IMR-90 (cell line): ENCODE data around the gene AHCYL2. TPM values are rescaled to one million over a fixed set of nuclear protein-coding genes. Genes with fewer than 3 reads are reported as not detected.

Source experiments
- ATAC-seq: fragments of 200-7000 bp; cut with Tn5 transposase; 2 replicates; pipeline ENCODE4 v1.9.1; 2020; ENCODE audit warnings: low read depth, mild to moderate bottlenecking, moderate library complexity
- BruUV-seq: library from RNA; stranded (reverse); fragments of 400-500 nt; replicated peaks from 2 replicates; lab custom pipeline; 2021; lab: Mats Ljungman, UMichigan
- CTCF ChIA-PET: fragments of 300-600 bp; formaldehyde crosslinking; extraction: SDS; loops from one replicate; lab custom pipeline; 2021; ENCODE audit warnings: antibody characterized with exemption; lab: Yijun Ruan, JAX
- POLR2A ChIA-PET: fragments of 300-600 bp; sonication (Branson Sonifier 250); formaldehyde crosslinking; loops from one replicate; lab custom pipeline; 2022; ENCODE audit warnings: antibody characterized with exemption; ENCODE audit not compliant: unreplicated experiment; lab: Charles Lee
- DNase-seq: peaks from one replicate; pipeline ENCODE4 v3.0.0; 2013
- H2AFZ ChIP-seq: replicated peaks from 2 replicates; pipeline ENCODE3; 2013; ENCODE audit warnings: low read length, mild to moderate bottlenecking; ENCODE audit not compliant: poor library complexity
- H2AK5ac ChIP-seq: 2 replicates; pipeline ENCODE4 v1.6.1; 2013; ENCODE audit warnings: low read depth, low read length, inconsistent platforms
- H2AK9ac ChIP-seq: replicated peaks from 2 replicates; pipeline ENCODE3; 2013; ENCODE audit warnings: mild to moderate bottlenecking, low read depth, low read length, moderate library complexity; ENCODE audit not compliant: poor library complexity
- H2BK120ac ChIP-seq: 2 replicates; pipeline ENCODE4 v1.6.1; 2013; ENCODE audit warnings: low read depth, low read length, inconsistent platforms
- H2BK15ac ChIP-seq: 3 replicates; pipeline ENCODE4 v1.6.1; 2013; ENCODE audit warnings: low read depth, low read length, inconsistent platforms
- H2BK20ac ChIP-seq: 2 replicates; pipeline ENCODE4 v1.6.1; 2013; ENCODE audit warnings: low read depth, mild to moderate bottlenecking, inconsistent platforms, low read length, moderate library complexity
- H2BK5ac ChIP-seq: 2 replicates; pipeline ENCODE4 v1.6.1; 2013; ENCODE audit warnings: mild to moderate bottlenecking, low read depth, low read length, inconsistent platforms; ENCODE audit not compliant: poor library complexity, severe bottlenecking
- H3K14ac ChIP-seq: replicated peaks from 2 replicates; pipeline ENCODE4 v1.6.1; 2013; ENCODE audit warnings: low read depth, low read length, inconsistent platforms
- H3K18ac ChIP-seq: 2 replicates; pipeline ENCODE4 v1.6.1; 2013; ENCODE audit warnings: low read depth, low read length, control low read depth
- H3K23ac ChIP-seq: 2 replicates; pipeline ENCODE4 v1.6.1; 2013; ENCODE audit warnings: low read depth, low read length, inconsistent platforms
- H3K27ac ChIP-seq: 2 replicates; pipeline ENCODE4 v1.5.1; 2013; ENCODE audit warnings: mild to moderate bottlenecking, control low read depth, low read length; ENCODE audit not compliant: insufficient read depth
- H3K27me3 ChIP-seq: 2 replicates; pipeline ENCODE4 v1.6.1; 2013; ENCODE audit warnings: low read length; ENCODE audit not compliant: control insufficient read depth, insufficient read depth
- H3K36me3 ChIP-seq: 2 replicates; pipeline ENCODE4 v1.6.1; 2013; ENCODE audit warnings: low read length, mixed read lengths; ENCODE audit not compliant: control insufficient read depth, insufficient read depth
- H3K4ac ChIP-seq: 2 replicates; pipeline ENCODE4 v1.6.1; 2013; ENCODE audit warnings: low read depth, low read length, inconsistent platforms
- H3K4me1 ChIP-seq: 2 replicates; pipeline ENCODE4 v1.6.1; 2013; ENCODE audit warnings: low read length, mixed read lengths; ENCODE audit not compliant: control insufficient read depth, insufficient read depth
- H3K4me2 ChIP-seq: 2 replicates; pipeline ENCODE4 v1.6.1; 2013; ENCODE audit warnings: low read depth, mild to moderate bottlenecking, control low read depth, low read length, moderate library complexity
- H3K4me3 ChIP-seq: 2 replicates; pipeline ENCODE4 v1.5.1; 2013; ENCODE audit warnings: low read depth, mild to moderate bottlenecking, control low read depth, low read length, moderate library complexity; ENCODE audit not compliant: insufficient read depth
- H3K56ac ChIP-seq: 2 replicates; pipeline ENCODE4 v1.6.1; 2013; ENCODE audit warnings: low read length, inconsistent platforms; ENCODE audit not compliant: insufficient read depth; ENCODE audit errors: extremely low read depth
- H3K79me1 ChIP-seq, 2 experiments: 2 replicates each; pipeline ENCODE4 v1.6.1; 2013; ENCODE audit warnings: low read length in 2 of 2, inconsistent platforms in 1 of 2, low read depth in 1 of 2
- H3K9ac ChIP-seq: 2 replicates; pipeline ENCODE4 v1.6.1; 2013; ENCODE audit warnings: low read depth, low read length, control low read depth
- H3K9me1 ChIP-seq: 2 replicates; pipeline ENCODE4 v1.6.1; 2013; ENCODE audit warnings: low read length, inconsistent platforms; ENCODE audit not compliant: insufficient read depth
- H3K9me3 ChIP-seq: 2 replicates; pipeline ENCODE4 v1.6.1; 2013; ENCODE audit warnings: low read length; ENCODE audit not compliant: control insufficient read depth, insufficient read depth
- H4K20me1 ChIP-seq: 2 replicates; pipeline ENCODE4 v1.6.1; 2013; ENCODE audit warnings: low read length, inconsistent platforms; ENCODE audit not compliant: insufficient read depth
- H4K5ac ChIP-seq: 2 replicates; pipeline ENCODE4 v1.6.1; 2013; ENCODE audit warnings: mild to moderate bottlenecking, low read depth, low read length, control low read depth
- H4K8ac ChIP-seq, 2 experiments: 2 replicates each; pipeline ENCODE4 v1.6.1; 2013; ENCODE audit warnings: low read depth in 2 of 2, low read length in 2 of 2, control low read depth in 1 of 2, inconsistent platforms in 1 of 2
- H4K91ac ChIP-seq: 2 replicates; pipeline ENCODE4 v1.6.1; 2013; ENCODE audit warnings: low read depth, low read length, inconsistent platforms; ENCODE audit not compliant: insufficient read depth
- BHLHE40 ChIP-seq: fragments of 150-350 bp; IDR thresholded peaks from 2 replicates; pipeline ENCODE4 v1.6.1; 2016; ENCODE audit warnings: mild to moderate bottlenecking, low read depth, low read length
- CEBPB ChIP-seq: IDR thresholded peaks from 2 replicates; pipeline ENCODE4 v1.6.1; 2012; ENCODE audit warnings: low read depth, low read length, improper control_type of control experiment
- MAFK ChIP-seq: IDR thresholded peaks from 2 replicates; pipeline ENCODE4 v1.6.1; 2012; ENCODE audit warnings: low read depth, low read length, improper control_type of control experiment
- NFE2L2 ChIP-seq: fragments of 150-350 bp; IDR thresholded peaks from 2 replicates; pipeline ENCODE4 v1.6.1; 2016; ENCODE audit warnings: low read depth, mild to moderate bottlenecking, low read length
- RCOR1 ChIP-seq: IDR thresholded peaks from 2 replicates; pipeline ENCODE4 v1.6.1; 2012; ENCODE audit warnings: mild to moderate bottlenecking, low read length, improper control_type of control experiment; ENCODE audit not compliant: insufficient replicate concordance
- dilution Hi-C: fragments of 300-500 bp; cut with HindIII; formaldehyde crosslinking; loops from one replicate; pipeline ENCODE4 v1.14.3; 2018; ENCODE audit warnings: low sequenced_read_pairs; ENCODE audit not compliant: unreplicated experiment
- in situ Hi-C: fragments of 300-500 bp; cut with MboI; formaldehyde crosslinking; loops from 3 replicates; pipeline ENCODE4 v1.14.3; 2019; ENCODE audit warnings: low sequenced_read_pairs, inconsistent platforms, mixed read lengths
- intact Hi-C: fragments of 100-400 bp; cut with micrococcal nuclease; formaldehyde crosslinking; loops from 2 replicates; pipeline ENCODE4 v1.10.0; 2022
- polyA plus RNA-seq, 3 experiments: library from polyadenylated mRNA; depleted of rRNA; stranded (reverse); fragments of >200 nt; gene quantifications; 2 replicates each; pipeline ENCODE4 v1.2.3, GENCODE V29; 2012; ENCODE audit warnings: low replicate concordance in 1 of 3
- total RNA-seq: library from RNA; depleted of rRNA; stranded (reverse); fragments of >200 nt; gene quantifications from 2 replicates; pipeline ENCODE4 v1.2.3, GENCODE V29; 2012
- TF ChIP-seq, protein P1 (sequence below): conservative IDR thresholded peaks from 2 replicates; pipeline ENCODE4 v1.5.1; 2012; ENCODE audit warnings: mild to moderate bottlenecking, low read depth, low read length, improper control_type of control experiment
- TF ChIP-seq, protein P2 (sequence below): fragments of 150-350 bp; IDR thresholded peaks from 2 replicates; pipeline ENCODE4 v1.6.1; 2016; ENCODE audit warnings: low read depth, mild to moderate bottlenecking, low read length, moderate library complexity, borderline replicate concordance

Gene AHCYL2
- total and polyA plus RNA-seq, 2 of the 4 experiments (the other 2 are of a cell fraction): 5.7 to 7.6 TPM

DNA sequence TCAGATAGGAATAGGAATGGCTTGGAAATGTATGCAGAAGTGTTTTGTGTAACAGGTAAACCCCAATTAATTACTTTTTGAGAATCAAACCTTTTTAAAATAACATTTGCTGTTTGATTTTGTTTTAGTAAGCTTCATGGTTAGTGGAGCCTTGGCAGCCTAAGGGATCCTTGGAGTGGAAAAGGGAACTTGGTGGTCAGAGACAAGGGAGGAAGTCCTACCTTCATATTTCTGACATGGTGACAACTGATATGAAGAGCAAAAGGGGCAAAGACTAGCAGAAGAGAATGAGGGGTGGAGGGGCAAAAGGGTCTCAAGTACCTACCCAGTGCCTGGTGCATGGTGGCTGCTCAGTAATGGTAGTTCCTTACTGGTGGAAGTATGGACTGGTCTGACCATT, 32.3 kb downstream of the AHCYL2 start:
- no peak overlapping the region for H2BK20ac ChIP-seq
- H3K4me1 ChIP-seq: peaks cover 1% of the 10 kb centered on the region; the same call in 1 of the 2 replicates
- no peaks in the 10 kb centered on the region for H3K36me3 ChIP-seq
- H3K4me3 ChIP-seq: no peak overlapping the region
- H3K18ac ChIP-seq: no peak overlapping the region
- POLR2A ChIA-PET: no interaction called here
- no peak overlapping the region for H3K23ac ChIP-seq
- no peak overlapping the region for H2AFZ ChIP-seq
- no peaks in the 10 kb centered on the region for H3K27me3 ChIP-seq
- H3K4me2 ChIP-seq: no peak overlapping the region
- no TSS peak for BruUV-seq
- DNase-seq: no peak
- no peak overlapping the region for H2BK120ac ChIP-seq
- H2AK5ac ChIP-seq: no peak overlapping the region
- no peak overlapping the region for H4K8ac ChIP-seq
- no peak overlapping the region for H2BK15ac ChIP-seq
- no peaks in the 10 kb centered on the region for H4K20me1 ChIP-seq
- intact Hi-C loops: no loop called here
- no peak overlapping the region for H3K27ac ChIP-seq
- H4K5ac ChIP-seq: no peak overlapping the region
- no peaks in the 10 kb centered on the region for H3K9me3 ChIP-seq
- no peak overlapping the region for H3K14ac ChIP-seq
- no peak for ATAC-seq
- CTCF ChIA-PET: no interaction called here
- H2AK9ac ChIP-seq: no peak overlapping the region
- in situ Hi-C loops: no loop called here
- H3K56ac ChIP-seq: no peak overlapping the region
- TF ChIP-seq RCOR1: no peak
- TF ChIP-seq, protein P1, sequence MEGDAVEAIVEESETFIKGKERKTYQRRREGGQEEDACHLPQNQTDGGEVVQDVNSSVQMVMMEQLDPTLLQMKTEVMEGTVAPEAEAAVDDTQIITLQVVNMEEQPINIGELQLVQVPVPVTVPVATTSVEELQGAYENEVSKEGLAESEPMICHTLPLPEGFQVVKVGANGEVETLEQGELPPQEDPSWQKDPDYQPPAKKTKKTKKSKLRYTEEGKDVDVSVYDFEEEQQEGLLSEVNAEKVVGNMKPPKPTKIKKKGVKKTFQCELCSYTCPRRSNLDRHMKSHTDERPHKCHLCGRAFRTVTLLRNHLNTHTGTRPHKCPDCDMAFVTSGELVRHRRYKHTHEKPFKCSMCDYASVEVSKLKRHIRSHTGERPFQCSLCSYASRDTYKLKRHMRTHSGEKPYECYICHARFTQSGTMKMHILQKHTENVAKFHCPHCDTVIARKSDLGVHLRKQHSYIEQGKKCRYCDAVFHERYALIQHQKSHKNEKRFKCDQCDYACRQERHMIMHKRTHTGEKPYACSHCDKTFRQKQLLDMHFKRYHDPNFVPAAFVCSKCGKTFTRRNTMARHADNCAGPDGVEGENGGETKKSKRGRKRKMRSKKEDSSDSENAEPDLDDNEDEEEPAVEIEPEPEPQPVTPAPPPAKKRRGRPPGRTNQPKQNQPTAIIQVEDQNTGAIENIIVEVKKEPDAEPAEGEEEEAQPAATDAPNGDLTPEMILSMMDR: no peak
- TF ChIP-seq CEBPB: no peak
- no peak for TF ChIP-seq NFE2L2
- TF ChIP-seq MAFK: no peak
- TF ChIP-seq BHLHE40: no peak
- TF ChIP-seq, protein P2, sequence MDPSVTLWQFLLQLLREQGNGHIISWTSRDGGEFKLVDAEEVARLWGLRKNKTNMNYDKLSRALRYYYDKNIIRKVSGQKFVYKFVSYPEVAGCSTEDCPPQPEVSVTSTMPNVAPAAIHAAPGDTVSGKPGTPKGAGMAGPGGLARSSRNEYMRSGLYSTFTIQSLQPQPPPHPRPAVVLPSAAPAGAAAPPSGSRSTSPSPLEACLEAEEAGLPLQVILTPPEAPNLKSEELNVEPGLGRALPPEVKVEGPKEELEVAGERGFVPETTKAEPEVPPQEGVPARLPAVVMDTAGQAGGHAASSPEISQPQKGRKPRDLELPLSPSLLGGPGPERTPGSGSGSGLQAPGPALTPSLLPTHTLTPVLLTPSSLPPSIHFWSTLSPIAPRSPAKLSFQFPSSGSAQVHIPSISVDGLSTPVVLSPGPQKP: no peak
- dilution Hi-C loops: no loop called here
- no peak overlapping the region for H4K91ac ChIP-seq
- peaks cover 4% of the 10 kb centered on the region; the same call in 1 of the 2 replicates for H3K9me1 ChIP-seq
- H3K9ac ChIP-seq: no peak overlapping the region
- no peak overlapping the region for H3K4ac ChIP-seq
- no peak overlapping the region for H2BK5ac ChIP-seq
- no peaks in the 10 kb centered on the region for H3K79me1 ChIP-seq
